ENCODE measurements around the gene KCNJ5. TPM values are rescaled to one million over a fixed set of nuclear protein-coding genes. Genes with fewer than 3 reads are reported as not detected.

Gene KCNJ5
- total and polyA plus RNA-seq, 12 donors = 37.1 to 299 (median 80.4) TPM

DNA sequence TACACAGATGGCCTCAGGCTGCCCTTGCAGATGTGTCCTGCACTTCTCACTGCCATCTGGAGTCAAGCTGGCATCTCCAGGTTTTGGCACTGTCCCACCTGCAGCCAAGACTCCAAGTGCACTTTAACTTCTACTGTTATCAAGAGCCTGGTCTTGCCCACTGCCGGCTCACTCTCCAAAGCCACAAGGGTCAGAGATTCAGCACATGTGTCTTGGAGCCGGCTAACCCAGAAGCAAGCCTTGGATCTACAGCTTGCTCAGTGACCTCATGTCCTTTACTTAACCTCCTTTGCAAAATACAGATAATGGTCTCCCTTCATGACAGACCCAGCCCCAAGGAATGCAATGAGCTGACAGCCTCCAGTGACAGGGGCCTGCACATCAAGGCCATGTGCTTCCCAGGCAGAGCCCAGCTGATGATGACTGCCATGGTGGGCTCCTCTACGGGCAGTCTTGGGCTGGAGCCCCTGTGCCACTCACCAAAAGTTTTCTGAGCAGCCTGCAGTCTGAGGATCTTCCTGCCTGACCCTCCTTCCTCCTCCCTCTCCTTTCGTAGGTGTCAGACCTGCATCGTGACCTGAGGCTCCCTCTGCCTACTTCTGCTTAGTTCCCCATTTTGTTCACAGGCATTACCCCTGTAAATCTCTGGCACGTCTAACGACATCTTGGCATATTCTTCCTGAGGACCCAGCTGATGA, 42.5 kb downstream of the KCNJ5 start:
- Histone ChIP-seq H3K4me3 (no peak overlapping the region), H3K27me3 (no peaks in the 10 kb centered on the region), H3K9me3 (replicated peaks in 1 of 3) (no peaks in the 10 kb centered on the region), H3K27ac (no peak overlapping the region), H3K36me3 (replicated peaks in 1 of 2) (no peaks in the 10 kb centered on the region), H3K4me1 (replicated peaks in 1 of 2) (no peaks in the 10 kb centered on the region)
- intact Hi-C loops (cut with DNase I) = no loop called here
- no peak for DNase-seq
- WGBS, 4 donors = 69 to 84% (median 82%) methylated on average over 7 of the region's 7 CpGs
- TF ChIP-seq POLR2A (IDR thresholded peaks at IDR 0.05) = no peak
- TF ChIP-seq, protein P1, sequence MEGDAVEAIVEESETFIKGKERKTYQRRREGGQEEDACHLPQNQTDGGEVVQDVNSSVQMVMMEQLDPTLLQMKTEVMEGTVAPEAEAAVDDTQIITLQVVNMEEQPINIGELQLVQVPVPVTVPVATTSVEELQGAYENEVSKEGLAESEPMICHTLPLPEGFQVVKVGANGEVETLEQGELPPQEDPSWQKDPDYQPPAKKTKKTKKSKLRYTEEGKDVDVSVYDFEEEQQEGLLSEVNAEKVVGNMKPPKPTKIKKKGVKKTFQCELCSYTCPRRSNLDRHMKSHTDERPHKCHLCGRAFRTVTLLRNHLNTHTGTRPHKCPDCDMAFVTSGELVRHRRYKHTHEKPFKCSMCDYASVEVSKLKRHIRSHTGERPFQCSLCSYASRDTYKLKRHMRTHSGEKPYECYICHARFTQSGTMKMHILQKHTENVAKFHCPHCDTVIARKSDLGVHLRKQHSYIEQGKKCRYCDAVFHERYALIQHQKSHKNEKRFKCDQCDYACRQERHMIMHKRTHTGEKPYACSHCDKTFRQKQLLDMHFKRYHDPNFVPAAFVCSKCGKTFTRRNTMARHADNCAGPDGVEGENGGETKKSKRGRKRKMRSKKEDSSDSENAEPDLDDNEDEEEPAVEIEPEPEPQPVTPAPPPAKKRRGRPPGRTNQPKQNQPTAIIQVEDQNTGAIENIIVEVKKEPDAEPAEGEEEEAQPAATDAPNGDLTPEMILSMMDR (IDR thresholded peaks at IDR 0.05) = no peak

DNA sequence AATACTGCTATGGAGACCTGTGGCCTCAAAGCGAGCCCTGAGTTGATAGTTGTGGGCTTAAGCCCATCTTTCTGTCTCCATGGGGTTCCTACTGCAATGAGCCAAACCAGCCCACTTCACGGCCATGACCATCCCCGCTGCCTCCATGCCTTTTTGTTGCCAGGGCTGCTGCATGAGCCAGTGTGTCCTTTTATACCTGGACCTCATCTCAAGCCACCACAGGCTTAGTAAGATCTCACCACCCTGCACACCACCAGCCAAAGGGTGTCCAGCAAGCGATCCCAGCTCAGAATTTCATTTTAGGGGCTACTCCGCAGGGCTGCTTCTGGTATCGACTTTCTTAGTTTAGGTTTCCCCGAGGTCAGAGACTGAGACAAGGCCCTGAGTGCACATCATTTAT, 43.2 kb downstream of the KCNJ5 start:
- Histone ChIP-seq H3K9me3 (replicated peaks in 1 of 3) (no peaks in the 10 kb centered on the region), H3K36me3 (replicated peaks in 1 of 2) (no peaks in the 10 kb centered on the region), H3K27me3 (no peaks in the 10 kb centered on the region), H3K4me3 (no peak overlapping the region), H3K4me1 (replicated peaks in 1 of 2) (no peaks in the 10 kb centered on the region), H3K27ac (no peak overlapping the region)
- WGBS, 4 donors = 95 to 98% (median 97%) methylated on average over 6 to 7 of the region's 7 CpGs
- intact Hi-C loops (cut with DNase I) = no loop called here
- TF ChIP-seq, protein P1 (IDR thresholded peaks at IDR 0.05) = no peak
- no peak for TF ChIP-seq POLR2A (IDR thresholded peaks at IDR 0.05)
- DNase-seq = no peak

DNA sequence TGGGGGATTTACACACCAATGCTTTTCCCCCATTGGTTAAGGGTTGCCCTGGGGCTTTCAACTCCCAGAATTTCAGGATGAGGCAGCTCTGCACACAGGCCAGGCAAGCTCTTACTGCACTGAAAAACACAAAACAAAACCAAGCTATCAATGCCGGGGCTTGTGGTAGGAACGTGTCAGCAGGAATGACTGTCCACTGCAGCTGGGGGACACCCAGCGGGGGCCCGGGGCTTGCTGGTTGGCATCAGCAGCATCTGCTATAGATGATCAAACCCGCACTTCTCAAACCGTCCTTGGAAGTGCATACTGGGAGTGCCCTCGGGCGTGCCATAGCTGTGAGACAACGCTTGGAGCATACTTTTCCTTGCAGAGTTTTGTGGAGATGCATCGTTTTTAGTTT, 43.8 kb downstream of the KCNJ5 start:
- intact Hi-C loops (cut with DNase I) = no loop called here
- TF ChIP-seq, protein P1 (IDR thresholded peaks at IDR 0.05) = no peak
- TF ChIP-seq POLR2A (IDR thresholded peaks at IDR 0.05) = no peak
- Histone ChIP-seq H3K27ac (no peak overlapping the region), H3K27me3 (no peaks in the 10 kb centered on the region), H3K4me3 (no peak overlapping the region), H3K9me3 (replicated peaks in 1 of 3) (no peaks in the 10 kb centered on the region), H3K4me1 (replicated peaks in 1 of 2) (no peaks in the 10 kb centered on the region), H3K36me3 (replicated peaks in 1 of 2) (no peaks in the 10 kb centered on the region)
- no peak for DNase-seq
- 93 to 95% (median 94%) methylated on average over 10 of the region's 10 CpGs for WGBS, 4 donors

DNA sequence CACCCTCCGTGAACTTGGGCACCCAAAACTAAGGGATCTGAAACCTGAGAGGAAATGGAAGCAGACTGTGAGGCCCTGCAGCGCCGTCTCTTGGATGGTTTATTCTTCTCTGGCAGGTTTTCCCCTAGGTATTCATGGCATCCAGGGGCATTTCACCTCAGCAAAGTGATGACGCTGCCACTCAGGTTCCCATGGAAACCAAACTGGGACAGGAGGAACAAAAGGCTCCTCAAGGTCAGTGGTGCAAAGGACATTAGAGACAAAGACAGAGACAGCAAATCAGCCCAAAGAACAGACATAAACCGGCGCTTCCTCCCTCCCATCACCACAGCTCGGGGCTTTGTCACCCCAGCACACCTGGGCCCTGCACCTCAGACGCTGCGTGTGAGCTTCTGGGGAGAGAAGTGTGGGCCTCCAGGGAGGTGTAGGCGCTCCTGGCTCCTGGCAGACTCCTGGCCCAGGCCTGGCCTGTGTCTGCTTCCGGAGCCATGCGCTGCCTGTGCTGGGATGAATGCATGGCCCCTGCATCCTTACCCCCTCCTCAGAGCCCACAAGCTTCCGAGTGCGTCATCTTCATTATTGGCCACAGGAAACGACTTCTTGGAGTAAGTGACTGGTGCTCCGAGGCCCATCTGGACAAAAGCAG, 45.6 kb downstream of the KCNJ5 start:
- no peak overlapping the region for H3K4me3 ChIP-seq
- 56 to 69% (median 67%) methylated on average over 13 to 16 of the region's 16 CpGs for WGBS, 4 donors
- H3K36me3 ChIP-seq (replicated peaks in 1 of 2) = no peaks in the 10 kb centered on the region
- TF ChIP-seq, protein P1 (IDR thresholded peaks at IDR 0.05) = no peak
- TF ChIP-seq POLR2A (IDR thresholded peaks at IDR 0.05) = no peak
- H3K27me3 ChIP-seq = no peaks in the 10 kb centered on the region
- peak in 6 of 7 donors; percentile 35 to 77 (median 48) for DNase-seq
- no peaks in the 10 kb centered on the region for H3K9me3 ChIP-seq (replicated peaks in 1 of 3)
- intact Hi-C loops (cut with DNase I) = no loop called here
- H3K27ac ChIP-seq = peak overlapping the region in 2 of 5 donors; percentile 1 to 34
- H3K4me1 ChIP-seq (replicated peaks in 1 of 2) = no peaks in the 10 kb centered on the region
